WTC11 (cell line): ENCODE measurements around the gene HIPK2. TPM values are rescaled to one million over a fixed set of nuclear protein-coding genes. Genes with fewer than 3 reads are reported as not detected.

Source experiments
- ATAC-seq: fragments of 200-7000 bp; cut with Tn5 transposase; 2 replicates; pipeline ENCODE4 v1.10.0; 2021; ENCODE audit warnings: mild to moderate bottlenecking, moderate library complexity
- CTCF ChIA-PET: fragments of 300-600 bp; sonication (Branson Sonifier 250); formaldehyde crosslinking; loops from one replicate; lab custom pipeline; 2021; ENCODE audit warnings: antibody characterized with exemption; lab: Charles Lee
- POLR2A ChIA-PET: fragments of 350-600 bp; sonication (Branson Sonifier 250); formaldehyde crosslinking; loops from one replicate; lab custom pipeline; 2021; ENCODE audit warnings: antibody characterized with exemption; lab: Charles Lee
- DNase-seq: peaks from one replicate; pipeline ENCODE4 v3.0.0; 2021; ENCODE audit warnings: low spot score
- H3K27ac Mint-ChIP-seq: 2 replicates; pipeline ENCODE4 v1.8.0; 2021; ENCODE audit warnings: mixed read lengths
- H3K27me3 Mint-ChIP-seq: 2 replicates; pipeline ENCODE4 v1.8.0; 2021; ENCODE audit warnings: low read depth, mild to moderate bottlenecking, moderate library complexity, mixed read lengths
- H3K36me3 Mint-ChIP-seq: 2 replicates; pipeline ENCODE4 v1.8.0; 2021; ENCODE audit warnings: mixed read lengths
- H3K4me1 Mint-ChIP-seq: 2 replicates; pipeline ENCODE4 v1.8.0; 2022; ENCODE audit warnings: mixed read lengths
- H3K4me3 Mint-ChIP-seq: 2 replicates; pipeline ENCODE4 v1.8.0; 2021; ENCODE audit warnings: mild to moderate bottlenecking, moderate library complexity, mixed read lengths
- H3K9me3 Mint-ChIP-seq: 2 replicates; pipeline ENCODE4 v1.8.0; 2021; ENCODE audit warnings: mixed read lengths
- CBFB ChIP-seq: sonication (generic); formaldehyde crosslinking; IDR thresholded peaks from 2 replicates; pipeline ENCODE4 v1.8.1; 2022; ENCODE audit warnings: mild to moderate bottlenecking, low read depth, missing genetic modification reagents
- CREM ChIP-seq: sonication (generic); formaldehyde crosslinking; IDR thresholded peaks from 2 replicates; pipeline ENCODE4 v1.8.1; 2022; ENCODE audit warnings: mild to moderate bottlenecking, missing genetic modification reagents, moderate library complexity
- ESRRA ChIP-seq: sonication (generic); formaldehyde crosslinking; IDR thresholded peaks from 2 replicates; pipeline ENCODE4 v1.8.1; 2022; ENCODE audit warnings: mild to moderate bottlenecking, missing genetic modification reagents, borderline replicate concordance
- FOXP1 ChIP-seq: sonication (generic); formaldehyde crosslinking; IDR thresholded peaks from 2 replicates; pipeline ENCODE4 v1.8.0; 2022; ENCODE audit warnings: missing genetic modification reagents, mild to moderate bottlenecking, moderate library complexity, borderline replicate concordance
- GRHL2 ChIP-seq: fragments of 250-450 bp; sonication (Bioruptor Pico); IDR thresholded peaks from 2 replicates; pipeline ENCODE4 v1.8.0; 2022; ENCODE audit warnings: mild to moderate bottlenecking, moderate library complexity; ENCODE audit not compliant: insufficient replicate concordance, severe bottlenecking
- GTF2I ChIP-seq: fragments of 250-450 bp; sonication (Bioruptor Pico); conservative IDR thresholded peaks from 2 replicates; pipeline ENCODE4 v1.4.0; 2021; ENCODE audit warnings: mild to moderate bottlenecking
- HMGA2 ChIP-seq: fragments of 250-450 bp; sonication (Bioruptor Pico); IDR thresholded peaks from 2 replicates; pipeline ENCODE4 v1.4.0; 2021; ENCODE audit warnings: mild to moderate bottlenecking, moderate library complexity
- MXD4 ChIP-seq: fragments of 250-450 bp; sonication (Bioruptor Pico); IDR thresholded peaks from 2 replicates; pipeline ENCODE4 v1.8.0; 2021; ENCODE audit warnings: mild to moderate bottlenecking, moderate library complexity, borderline replicate concordance
- OVOL2 ChIP-seq: fragments of 250-450 bp; sonication (Bioruptor Pico); IDR thresholded peaks from 2 replicates; pipeline ENCODE4 v1.9.0; 2021; ENCODE audit warnings: mild to moderate bottlenecking, borderline replicate concordance
- TCF7 ChIP-seq: sonication (generic); formaldehyde crosslinking; IDR thresholded peaks from 2 replicates; pipeline ENCODE4 v1.8.0; 2022; ENCODE audit warnings: mild to moderate bottlenecking, low read depth, missing genetic modification reagents, moderate library complexity
- TEAD1 ChIP-seq: sonication (generic); formaldehyde crosslinking; IDR thresholded peaks from 2 replicates; pipeline ENCODE4 v1.8.0; 2022; ENCODE audit warnings: mild to moderate bottlenecking, missing genetic modification reagents
- TP53 ChIP-seq: sonication (generic); formaldehyde crosslinking; IDR thresholded peaks from 2 replicates; pipeline ENCODE4 v1.8.1; 2023; ENCODE audit warnings: mild to moderate bottlenecking, missing genetic modification reagents
- ZNF138 ChIP-seq: sonication (generic); formaldehyde crosslinking; conservative IDR thresholded peaks from 2 replicates; pipeline ENCODE4 v1.8.1; 2022; ENCODE audit warnings: mild to moderate bottlenecking, moderate library complexity, missing genetic modification reagents
- ZNF317 ChIP-seq: sonication (generic); formaldehyde crosslinking; IDR thresholded peaks from 2 replicates; pipeline ENCODE4 v1.8.1; 2023; ENCODE audit warnings: low read depth, mild to moderate bottlenecking, moderate library complexity, missing genetic modification reagents, borderline replicate concordance
- total RNA-seq: library from RNA; stranded (reverse); gene quantifications from 3 replicates; pipeline ENCODE4 v1.2.3, GENCODE V29; 2021
- TF ChIP-seq, protein P1 (sequence below): sonication (generic); formaldehyde crosslinking; IDR thresholded peaks from 2 replicates; pipeline ENCODE4 v1.8.1; 2022; ENCODE audit warnings: mild to moderate bottlenecking, missing genetic modification reagents, moderate library complexity, borderline replicate concordance
- TF ChIP-seq, protein P2 (sequence below): sonication (generic); formaldehyde crosslinking; IDR thresholded peaks from 2 replicates; pipeline ENCODE4 v1.8.1; 2022; ENCODE audit warnings: mild to moderate bottlenecking, moderate library complexity, missing genetic modification reagents
- TF ChIP-seq, protein P3 (sequence below): sonication (generic); formaldehyde crosslinking; IDR thresholded peaks from 2 replicates; pipeline ENCODE4 v1.8.0; 2022; ENCODE audit warnings: mild to moderate bottlenecking, missing genetic modification reagents
- TF ChIP-seq, protein P4 (sequence below): fragments of 250-450 bp; sonication (Bioruptor Pico); IDR thresholded peaks from 2 replicates; pipeline ENCODE4 v1.9.0; 2021; ENCODE audit warnings: mild to moderate bottlenecking, borderline replicate concordance
- TF ChIP-seq, protein P5 (sequence below): fragments of 200-600 bp; IDR thresholded peaks from 2 replicates; pipeline ENCODE4 v1.8.0; 2022; ENCODE audit warnings: antibody characterized with exemption

Gene HIPK2
- total RNA-seq, 1 experiment from 2014 or later: 25.3 TPM

DNA sequence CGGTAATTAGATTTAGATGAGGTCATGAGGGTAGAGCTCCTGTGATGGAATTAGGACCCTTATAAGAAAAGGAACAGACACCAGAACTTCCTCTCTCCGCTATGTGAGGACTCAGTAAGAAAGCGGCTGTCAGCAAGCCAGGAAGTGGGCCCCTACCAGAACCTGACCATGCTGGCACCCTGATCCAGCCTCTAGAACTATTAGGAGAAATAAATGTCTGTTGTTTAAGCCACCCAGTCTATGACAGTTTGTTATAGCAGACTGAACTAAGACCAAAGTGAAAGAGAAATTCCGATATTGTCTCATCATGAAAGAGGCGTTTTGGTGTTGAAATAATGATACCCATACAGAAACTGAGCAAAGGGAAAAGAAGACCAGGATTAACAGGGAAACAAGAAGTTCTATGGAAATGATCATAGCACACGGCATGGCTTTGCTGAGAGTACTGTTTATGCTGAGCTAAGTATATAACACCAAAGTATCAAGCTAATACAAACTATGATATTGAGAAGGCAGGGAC is 245.1 kb downstream of the HIPK2 start:
- ATAC-seq: no peak
- H3K27ac Mint-ChIP-seq: no peak overlapping the region
- peaks cover 11% of the 10 kb centered on the region for H3K4me1 Mint-ChIP-seq
- peaks cover 14% of the 10 kb centered on the region for H3K27me3 Mint-ChIP-seq
- no peak overlapping the region for H3K4me3 Mint-ChIP-seq
- H3K9me3 Mint-ChIP-seq: 0 out of 2 replicates have a peak, but pooled peaks cover 3% of the 10 kb centered on the region
- ChIA-PET CTCF (interaction anchor here (1.0 to 1.4 kb wide), 2 partner anchors 27 to 33 kb away, joined by 3 to 4 read pairs; no protein-coding TSS in a partner anchor), POLR2A (no interaction called here)
- H3K36me3 Mint-ChIP-seq: no peaks in the 10 kb centered on the region
- TF ChIP-seq GRHL2 (CRISPR knock-in tag): no peak
- TF ChIP-seq, protein P1, sequence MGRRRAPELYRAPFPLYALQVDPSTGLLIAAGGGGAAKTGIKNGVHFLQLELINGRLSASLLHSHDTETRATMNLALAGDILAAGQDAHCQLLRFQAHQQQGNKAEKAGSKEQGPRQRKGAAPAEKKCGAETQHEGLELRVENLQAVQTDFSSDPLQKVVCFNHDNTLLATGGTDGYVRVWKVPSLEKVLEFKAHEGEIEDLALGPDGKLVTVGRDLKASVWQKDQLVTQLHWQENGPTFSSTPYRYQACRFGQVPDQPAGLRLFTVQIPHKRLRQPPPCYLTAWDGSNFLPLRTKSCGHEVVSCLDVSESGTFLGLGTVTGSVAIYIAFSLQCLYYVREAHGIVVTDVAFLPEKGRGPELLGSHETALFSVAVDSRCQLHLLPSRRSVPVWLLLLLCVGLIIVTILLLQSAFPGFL (CRISPR knock-in tag): no peak
- TF ChIP-seq ZNF317 (CRISPR knock-in tag): no peak
- no peak for DNase-seq

DNA sequence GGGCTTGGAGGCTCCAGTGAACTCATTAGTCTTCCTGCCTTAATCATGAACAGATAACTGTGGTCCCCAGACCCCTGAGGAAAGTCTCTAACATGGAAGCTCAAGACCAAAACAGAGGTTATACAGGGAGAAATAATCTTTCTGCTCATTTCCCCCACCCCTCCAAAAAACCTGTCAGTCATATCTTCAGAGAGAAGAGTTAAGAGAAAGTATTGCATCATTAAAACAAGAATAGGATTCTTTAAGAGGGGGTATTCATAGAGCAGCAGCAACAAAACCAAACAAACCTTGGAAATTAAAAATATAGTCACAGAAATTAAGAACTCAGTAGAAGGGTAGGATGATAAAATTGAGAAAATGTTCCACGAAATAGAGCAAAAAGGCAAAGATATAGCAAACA is 246.7 kb downstream of the HIPK2 start:
- CTCF ChIA-PET: interaction anchor here (1.8 kb wide), 1 partner anchor 28 kb away, joined by 4 read pairs; no protein-coding TSS in a partner anchor
- H3K27ac Mint-ChIP-seq: no peak overlapping the region
- no peak for ATAC-seq
- H3K27me3 Mint-ChIP-seq: peaks cover 27% of the 10 kb centered on the region
- H3K4me3 Mint-ChIP-seq: no peak overlapping the region
- TF ChIP-seq ESRRA (CRISPR knock-in tag) (no peak), HMGA2 (CRISPR knock-in tag) (no peak), TP53 (CRISPR knock-in tag) (no peak), GRHL2 (CRISPR knock-in tag) (no peak), CBFB (no peak), OVOL2 (CRISPR knock-in tag) (no peak), ZNF138 (CRISPR knock-in tag) (no peak), MXD4 (CRISPR knock-in tag) (no peak), CREM (CRISPR knock-in tag) (no peak)
- TF ChIP-seq, protein P1 (CRISPR knock-in tag): no peak
- TF ChIP-seq, all 79 proteins: peak for 0
- H3K36me3 Mint-ChIP-seq: no peaks in the 10 kb centered on the region
- peaks cover 5% of the 10 kb centered on the region for H3K4me1 Mint-ChIP-seq
- no peak for DNase-seq
- POLR2A ChIA-PET: no interaction called here
- H3K9me3 Mint-ChIP-seq: 0 out of 2 replicates have a peak, but pooled peaks cover 3% of the 10 kb centered on the region

DNA sequence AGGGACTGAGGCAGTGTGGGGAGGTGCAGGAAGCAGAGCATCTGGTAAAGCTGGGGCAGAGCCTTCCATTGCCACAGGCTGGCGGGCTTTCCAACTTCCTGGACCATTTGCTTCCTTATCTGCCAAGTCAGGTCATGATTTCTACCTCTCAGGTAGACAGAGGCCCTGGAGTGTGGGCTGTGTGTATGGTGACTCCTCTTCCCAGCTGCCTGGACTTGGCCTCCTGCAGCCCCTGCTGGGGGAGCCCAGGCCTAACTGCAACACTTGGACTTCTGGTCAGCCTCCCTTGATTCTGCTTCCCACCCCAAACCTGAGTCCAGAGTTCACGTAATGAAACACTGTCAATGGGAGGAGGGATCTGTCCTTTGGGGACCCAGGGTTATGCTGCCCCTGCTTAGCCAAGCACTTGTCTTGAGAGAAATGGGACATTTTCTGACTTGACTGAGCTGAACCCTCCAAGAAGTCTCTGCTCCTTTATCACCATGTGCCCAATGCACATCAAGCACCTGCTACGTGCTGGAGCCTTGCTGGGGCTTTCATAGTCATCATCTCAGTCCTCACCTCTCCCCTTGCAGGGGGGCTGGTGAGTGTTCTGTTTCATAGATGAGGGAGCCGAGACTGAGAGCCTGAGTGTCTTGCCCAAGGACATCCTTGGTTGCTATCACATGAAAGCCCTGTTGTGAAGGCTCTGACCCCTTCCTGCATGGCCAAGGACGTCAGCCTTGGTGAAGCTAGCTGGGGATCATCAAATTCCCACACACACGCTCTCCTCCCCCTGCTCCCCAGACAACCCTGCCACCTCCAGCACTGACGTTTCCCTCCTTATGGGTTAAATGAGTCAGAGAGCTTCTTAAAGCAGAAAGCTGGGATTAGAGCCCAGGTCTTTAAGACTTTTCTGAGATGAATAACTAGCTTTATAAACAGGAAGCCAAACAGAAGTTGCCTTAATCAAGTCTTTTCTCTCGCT is 250.9 kb downstream of the HIPK2 start:
- H3K4me3 Mint-ChIP-seq: no peak overlapping the region
- peaks cover 3% of the 10 kb centered on the region for H3K4me1 Mint-ChIP-seq
- H3K9me3 Mint-ChIP-seq: 0 out of 2 replicates have a peak, but pooled peaks cover 3% of the 10 kb centered on the region
- ChIA-PET POLR2A (interaction anchor here (0.6 kb wide), 1 partner anchor 319 kb away, joined by 3 read pairs; no protein-coding TSS in a partner anchor), CTCF (interaction anchor here (1.1 to 3.4 kb wide), 3 partner anchors 22 to 92 kb away, joined by 3 to 17 read pairs (median 5); no protein-coding TSS in a partner anchor)
- H3K36me3 Mint-ChIP-seq: no peaks in the 10 kb centered on the region
- H3K27ac Mint-ChIP-seq: no peak overlapping the region
- DNase-seq (no peak), ATAC-seq (no peak)
- peaks cover 58% of the 10 kb centered on the region for H3K27me3 Mint-ChIP-seq
- TF ChIP-seq, protein P2, sequence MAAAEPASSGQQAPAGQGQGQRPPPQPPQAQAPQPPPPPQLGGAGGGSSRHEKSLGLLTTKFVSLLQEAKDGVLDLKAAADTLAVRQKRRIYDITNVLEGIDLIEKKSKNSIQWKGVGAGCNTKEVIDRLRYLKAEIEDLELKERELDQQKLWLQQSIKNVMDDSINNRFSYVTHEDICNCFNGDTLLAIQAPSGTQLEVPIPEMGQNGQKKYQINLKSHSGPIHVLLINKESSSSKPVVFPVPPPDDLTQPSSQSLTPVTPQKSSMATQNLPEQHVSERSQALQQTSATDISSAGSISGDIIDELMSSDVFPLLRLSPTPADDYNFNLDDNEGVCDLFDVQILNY (CRISPR knock-in tag): no peak
- TF ChIP-seq CREM (CRISPR knock-in tag) (no peak), TEAD1 (no peak), TCF7 (CRISPR knock-in tag) (no peak), FOXP1 (CRISPR knock-in tag) (no peak), GTF2I (CRISPR knock-in tag) (no peak)
- TF ChIP-seq, protein P3, sequence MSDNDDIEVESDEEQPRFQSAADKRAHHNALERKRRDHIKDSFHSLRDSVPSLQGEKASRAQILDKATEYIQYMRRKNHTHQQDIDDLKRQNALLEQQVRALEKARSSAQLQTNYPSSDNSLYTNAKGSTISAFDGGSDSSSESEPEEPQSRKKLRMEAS (CRISPR knock-in tag): no peak
- TF ChIP-seq, protein P4, sequence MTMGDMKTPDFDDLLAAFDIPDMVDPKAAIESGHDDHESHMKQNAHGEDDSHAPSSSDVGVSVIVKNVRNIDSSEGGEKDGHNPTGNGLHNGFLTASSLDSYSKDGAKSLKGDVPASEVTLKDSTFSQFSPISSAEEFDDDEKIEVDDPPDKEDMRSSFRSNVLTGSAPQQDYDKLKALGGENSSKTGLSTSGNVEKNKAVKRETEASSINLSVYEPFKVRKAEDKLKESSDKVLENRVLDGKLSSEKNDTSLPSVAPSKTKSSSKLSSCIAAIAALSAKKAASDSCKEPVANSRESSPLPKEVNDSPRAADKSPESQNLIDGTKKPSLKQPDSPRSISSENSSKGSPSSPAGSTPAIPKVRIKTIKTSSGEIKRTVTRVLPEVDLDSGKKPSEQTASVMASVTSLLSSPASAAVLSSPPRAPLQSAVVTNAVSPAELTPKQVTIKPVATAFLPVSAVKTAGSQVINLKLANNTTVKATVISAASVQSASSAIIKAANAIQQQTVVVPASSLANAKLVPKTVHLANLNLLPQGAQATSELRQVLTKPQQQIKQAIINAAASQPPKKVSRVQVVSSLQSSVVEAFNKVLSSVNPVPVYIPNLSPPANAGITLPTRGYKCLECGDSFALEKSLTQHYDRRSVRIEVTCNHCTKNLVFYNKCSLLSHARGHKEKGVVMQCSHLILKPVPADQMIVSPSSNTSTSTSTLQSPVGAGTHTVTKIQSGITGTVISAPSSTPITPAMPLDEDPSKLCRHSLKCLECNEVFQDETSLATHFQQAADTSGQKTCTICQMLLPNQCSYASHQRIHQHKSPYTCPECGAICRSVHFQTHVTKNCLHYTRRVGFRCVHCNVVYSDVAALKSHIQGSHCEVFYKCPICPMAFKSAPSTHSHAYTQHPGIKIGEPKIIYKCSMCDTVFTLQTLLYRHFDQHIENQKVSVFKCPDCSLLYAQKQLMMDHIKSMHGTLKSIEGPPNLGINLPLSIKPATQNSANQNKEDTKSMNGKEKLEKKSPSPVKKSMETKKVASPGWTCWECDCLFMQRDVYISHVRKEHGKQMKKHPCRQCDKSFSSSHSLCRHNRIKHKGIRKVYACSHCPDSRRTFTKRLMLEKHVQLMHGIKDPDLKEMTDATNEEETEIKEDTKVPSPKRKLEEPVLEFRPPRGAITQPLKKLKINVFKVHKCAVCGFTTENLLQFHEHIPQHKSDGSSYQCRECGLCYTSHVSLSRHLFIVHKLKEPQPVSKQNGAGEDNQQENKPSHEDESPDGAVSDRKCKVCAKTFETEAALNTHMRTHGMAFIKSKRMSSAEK: no peak
- TF ChIP-seq, protein P5, sequence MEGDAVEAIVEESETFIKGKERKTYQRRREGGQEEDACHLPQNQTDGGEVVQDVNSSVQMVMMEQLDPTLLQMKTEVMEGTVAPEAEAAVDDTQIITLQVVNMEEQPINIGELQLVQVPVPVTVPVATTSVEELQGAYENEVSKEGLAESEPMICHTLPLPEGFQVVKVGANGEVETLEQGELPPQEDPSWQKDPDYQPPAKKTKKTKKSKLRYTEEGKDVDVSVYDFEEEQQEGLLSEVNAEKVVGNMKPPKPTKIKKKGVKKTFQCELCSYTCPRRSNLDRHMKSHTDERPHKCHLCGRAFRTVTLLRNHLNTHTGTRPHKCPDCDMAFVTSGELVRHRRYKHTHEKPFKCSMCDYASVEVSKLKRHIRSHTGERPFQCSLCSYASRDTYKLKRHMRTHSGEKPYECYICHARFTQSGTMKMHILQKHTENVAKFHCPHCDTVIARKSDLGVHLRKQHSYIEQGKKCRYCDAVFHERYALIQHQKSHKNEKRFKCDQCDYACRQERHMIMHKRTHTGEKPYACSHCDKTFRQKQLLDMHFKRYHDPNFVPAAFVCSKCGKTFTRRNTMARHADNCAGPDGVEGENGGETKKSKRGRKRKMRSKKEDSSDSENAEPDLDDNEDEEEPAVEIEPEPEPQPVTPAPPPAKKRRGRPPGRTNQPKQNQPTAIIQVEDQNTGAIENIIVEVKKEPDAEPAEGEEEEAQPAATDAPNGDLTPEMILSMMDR: no peak
